Epithelial cell of proximal tubule (primary cell): ENCODE data around the gene CEP68. TPM values are rescaled to one million over a fixed set of nuclear protein-coding genes. Genes with fewer than 3 reads are reported as not detected.
A peak's percentile ranks its signal among the peaks of the same experiment; 100 is the strongest.

ENCODE experiments used
- DNase-seq: peaks from one replicate; pipeline ENCODE4 v3.0.0-alpha.2; 2011; ENCODE audit warnings: low read depth
- H3K4me3 ChIP-seq: 2 replicates; pipeline ENCODE4 v1.5.1; 2011; ENCODE audit warnings: low read depth, mild to moderate bottlenecking, low read length
- CTCF ChIP-seq: conservative IDR thresholded peaks from 2 replicates; pipeline ENCODE4 v1.5.1; 2012; ENCODE audit warnings: low read depth, mild to moderate bottlenecking, low read length
- total RNA-seq: library from RNA; depleted of rRNA; stranded (reverse); fragments of >200 nt; gene quantifications from 2 replicates; pipeline ENCODE4 v1.2.3, GENCODE V29; 2015

The CEP68 gene
- total RNA-seq, 1 donor from 2014 or later: 5.1 TPM

- no peak overlapping the region for H3K4me3 ChIP-seq
- no peak for DNase-seq
- no peak for TF ChIP-seq CTCF
Measured at GRCh38 chr2:65108780-65109179, 52.6 kb downstream of the CEP68 start.

DNA sequence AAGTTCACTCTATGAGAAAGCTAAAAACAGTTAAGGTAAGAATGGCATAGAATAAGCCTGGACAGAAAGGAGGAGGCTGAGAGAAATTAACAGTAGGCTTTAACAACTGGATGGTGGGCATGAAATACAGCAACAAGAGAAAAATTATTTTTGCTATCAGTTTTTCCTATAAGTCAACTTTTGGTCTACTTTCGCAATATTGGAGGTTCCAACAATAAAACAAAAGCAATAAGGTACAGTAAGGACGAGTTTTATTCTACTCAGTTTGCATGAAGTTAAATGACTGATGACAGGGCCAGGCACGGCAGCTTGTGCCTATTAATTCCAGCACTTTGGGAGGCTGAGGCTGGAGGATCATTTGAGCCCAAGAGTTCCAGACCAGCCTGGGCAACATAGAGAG is 56.4 kb downstream of the CEP68 start:
- no peak overlapping the region for H3K4me3 ChIP-seq
- no peak for TF ChIP-seq CTCF
- no peak for DNase-seq

DNA sequence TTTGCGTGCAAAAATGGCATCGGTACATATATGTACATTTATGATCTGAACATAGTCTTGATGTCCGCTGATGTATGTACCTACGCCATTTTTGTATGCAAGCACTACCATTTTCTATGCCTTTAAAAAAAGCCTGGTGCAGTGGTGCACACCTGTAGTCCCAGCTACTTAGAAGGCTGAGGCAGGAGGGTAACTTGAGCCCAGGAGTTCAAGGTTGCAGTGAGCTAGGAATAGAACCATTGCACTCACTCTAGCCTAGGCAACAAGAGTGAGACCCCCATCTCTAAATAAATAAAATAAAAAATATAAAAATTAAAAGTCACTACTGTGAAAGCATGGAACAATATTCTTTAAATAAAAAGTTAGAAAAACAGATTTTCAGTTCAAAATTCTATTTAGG is 57.0 kb downstream of the CEP68 start:
- no peak overlapping the region for H3K4me3 ChIP-seq
- TF ChIP-seq CTCF: no peak

DNA sequence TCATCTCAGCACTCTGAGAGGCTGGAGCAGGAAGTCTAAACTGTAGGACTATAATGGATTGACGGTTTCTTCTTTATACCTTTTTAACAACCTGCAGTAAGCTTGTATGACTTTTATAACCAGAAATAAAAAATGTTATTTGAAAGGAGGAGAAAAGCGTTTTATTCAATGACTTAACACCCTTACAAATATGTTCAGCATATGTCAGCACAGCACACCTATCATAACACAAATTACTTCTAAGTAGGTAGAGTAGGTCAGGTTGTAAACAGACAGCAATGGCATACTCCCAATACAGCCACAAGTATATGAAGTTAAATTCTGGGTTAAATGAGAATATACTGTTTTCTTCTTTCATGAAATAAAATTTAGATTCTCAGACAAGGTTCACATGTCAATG is 57.6 kb downstream of the CEP68 start:
- TF ChIP-seq CTCF: no peak
- H3K4me3 ChIP-seq: no peak overlapping the region
- no peak for DNase-seq

More for the DNA sequence above, 57.0 kb downstream of the CEP68 start:
- DNase-seq: no peak

GRCh38 chr2:65114921-65115320 is 58.7 kb downstream of the CEP68 start:
- DNase-seq: no peak
- H3K4me3 ChIP-seq: no peak overlapping the region
- no peak for TF ChIP-seq CTCF

- TF ChIP-seq CTCF: peak; percentile 23
- DNase-seq: no peak
- H3K4me3 ChIP-seq: no peak overlapping the region
Measured at GRCh38 chr2:65116645-65117044, 60.4 kb downstream of the CEP68 start.

- TF ChIP-seq CTCF: no peak
- no peak for DNase-seq
- no peak overlapping the region for H3K4me3 ChIP-seq
Measured at GRCh38 chr2:65120990-65121693, 64.9 kb downstream of the CEP68 start.
